GM21619 (cell line): ENCODE results near the gene SCN7A.

Experiments used
- ATAC-seq: cut with Tn5 transposase; IDR thresholded peaks from one replicate; pipeline ENCODE4 v1.9.1; 2021; ENCODE audit not compliant: unreplicated experiment

SCN7A gene

GRCh38 chr2:166404831-166405568 is 89.0 kb downstream of the SCN7A start:
- ATAC-seq: no peak

GRCh38 chr2:166394245-166394644 is 99.8 kb downstream of the SCN7A start:
- ATAC-seq: no peak

GRCh38 chr2:166393008-166393407 is 101.0 kb downstream of the SCN7A start:
- no peak for ATAC-seq

- no peak for ATAC-seq
Observed at GRCh38 chr2:166388481-166389070, 105.5 kb downstream of the SCN7A start.

- no peak for ATAC-seq
Observed at GRCh38 chr2:166385313-166385712, 108.7 kb downstream of the SCN7A start.

GRCh38 chr2:166384774-166385173 is 109.3 kb downstream of the SCN7A start:
- no peak for ATAC-seq

- no peak for ATAC-seq
Observed at GRCh38 chr2:166382448-166382847, 111.6 kb downstream of the SCN7A start.

- no peak for ATAC-seq
Observed at GRCh38 chr2:166380615-166381014, 113.4 kb downstream of the SCN7A start.

- ATAC-seq: no peak
Observed at GRCh38 chr2:166376873-166377272, 117.2 kb downstream of the SCN7A start.

GRCh38 chr2:166376488-166376828 is 117.6 kb downstream of the SCN7A start:
- ATAC-seq: no peak

GRCh38 chr2:166375736-166376487 is 118.1 kb downstream of the SCN7A start, which contains the start of gene SCN9A:
TSS of gene SCN9A (minus strand) at chr2:166375944. CDS start at chr2:166311756, 64,188 bp downstream.
- no peak for ATAC-seq

- no peak for ATAC-seq
Observed at GRCh38 chr2:166375195-166375735, 118.8 kb downstream of the SCN7A start.

GRCh38 chr2:166373951-166374350 is 120.1 kb downstream of the SCN7A start:
- ATAC-seq: no peak

GRCh38 chr2:166373539-166373938 is 120.5 kb downstream of the SCN7A start:
- no peak for ATAC-seq

GRCh38 chr2:166373105-166373504 is 120.9 kb downstream of the SCN7A start:
- no peak for ATAC-seq

- ATAC-seq: no peak
Observed at GRCh38 chr2:166372046-166372445, 122.0 kb downstream of the SCN7A start.

- ATAC-seq: no peak
Observed at GRCh38 chr2:166365803-166366420, 128.1 kb downstream of the SCN7A start.

GRCh38 chr2:166365239-166365638 is 128.8 kb downstream of the SCN7A start:
- no peak for ATAC-seq

GRCh38 chr2:166364476-166365161 is 129.4 kb downstream of the SCN7A start:
- ATAC-seq: no peak

GRCh38 chr2:166361351-166362153 is 132.5 kb downstream of the SCN7A start:
- ATAC-seq: peak; percentile 66
